ENCODE data around the gene TENM3. TPM values are rescaled to one million over a fixed set of nuclear protein-coding genes. Genes with fewer than 3 reads are reported as not detected.

Gene TENM3
- total RNA-seq, 1 experiment from 2014 or later = 34.1 TPM

DNA sequence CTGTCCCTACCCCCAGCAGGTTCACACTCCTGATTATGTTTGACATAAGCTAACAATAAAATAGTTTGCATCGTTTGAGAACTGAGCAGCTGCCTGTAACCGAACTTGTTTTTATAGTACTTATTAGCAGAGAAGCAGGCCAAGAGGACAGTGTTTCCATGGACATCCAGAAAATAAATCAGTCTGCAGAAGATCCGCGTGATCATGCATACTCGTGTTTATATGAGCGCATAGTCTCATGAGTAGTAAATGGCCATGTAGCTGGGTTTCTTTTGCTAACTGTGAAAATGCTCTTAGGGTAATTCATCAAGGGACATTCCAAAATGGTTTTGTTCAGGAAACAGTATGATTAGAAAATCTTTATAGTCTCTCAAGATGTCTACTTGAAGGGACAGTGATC, 384.8 kb downstream of the TENM3 start:
- CTCF ChIA-PET = no interaction called here
- BruUV-seq (replicated peaks) = no TSS peak
- Mint-ChIP-seq H3K27ac (ENCODE audit: low read depth, unreplicated experiment) (no peak overlapping the region), H3K4me1 (ENCODE audit: insufficient read depth, unreplicated experiment) (no peaks in the 10 kb centered on the region), H3K36me3 (ENCODE audit: insufficient read depth, unreplicated experiment) (peaks cover 6% of the 10 kb centered on the region), H3K27me3 (ENCODE audit: insufficient read depth, unreplicated experiment) (no peaks in the 10 kb centered on the region), H3K9me3 (ENCODE audit: unreplicated experiment) (no peaks in the 10 kb centered on the region), H3K4me3 (ENCODE audit: unreplicated experiment) (no peak overlapping the region)
- intact Hi-C loops (cut with micrococcal nuclease) = no loop called here
- POLR2A ChIA-PET = no interaction called here
- TF ChIP-seq, protein P1, sequence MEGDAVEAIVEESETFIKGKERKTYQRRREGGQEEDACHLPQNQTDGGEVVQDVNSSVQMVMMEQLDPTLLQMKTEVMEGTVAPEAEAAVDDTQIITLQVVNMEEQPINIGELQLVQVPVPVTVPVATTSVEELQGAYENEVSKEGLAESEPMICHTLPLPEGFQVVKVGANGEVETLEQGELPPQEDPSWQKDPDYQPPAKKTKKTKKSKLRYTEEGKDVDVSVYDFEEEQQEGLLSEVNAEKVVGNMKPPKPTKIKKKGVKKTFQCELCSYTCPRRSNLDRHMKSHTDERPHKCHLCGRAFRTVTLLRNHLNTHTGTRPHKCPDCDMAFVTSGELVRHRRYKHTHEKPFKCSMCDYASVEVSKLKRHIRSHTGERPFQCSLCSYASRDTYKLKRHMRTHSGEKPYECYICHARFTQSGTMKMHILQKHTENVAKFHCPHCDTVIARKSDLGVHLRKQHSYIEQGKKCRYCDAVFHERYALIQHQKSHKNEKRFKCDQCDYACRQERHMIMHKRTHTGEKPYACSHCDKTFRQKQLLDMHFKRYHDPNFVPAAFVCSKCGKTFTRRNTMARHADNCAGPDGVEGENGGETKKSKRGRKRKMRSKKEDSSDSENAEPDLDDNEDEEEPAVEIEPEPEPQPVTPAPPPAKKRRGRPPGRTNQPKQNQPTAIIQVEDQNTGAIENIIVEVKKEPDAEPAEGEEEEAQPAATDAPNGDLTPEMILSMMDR (IDR thresholded peaks at IDR 0.05; ENCODE audit: unreplicated experiment) = no peak
- no peak for DNase-seq (ENCODE audit: unreplicated experiment)

DNA sequence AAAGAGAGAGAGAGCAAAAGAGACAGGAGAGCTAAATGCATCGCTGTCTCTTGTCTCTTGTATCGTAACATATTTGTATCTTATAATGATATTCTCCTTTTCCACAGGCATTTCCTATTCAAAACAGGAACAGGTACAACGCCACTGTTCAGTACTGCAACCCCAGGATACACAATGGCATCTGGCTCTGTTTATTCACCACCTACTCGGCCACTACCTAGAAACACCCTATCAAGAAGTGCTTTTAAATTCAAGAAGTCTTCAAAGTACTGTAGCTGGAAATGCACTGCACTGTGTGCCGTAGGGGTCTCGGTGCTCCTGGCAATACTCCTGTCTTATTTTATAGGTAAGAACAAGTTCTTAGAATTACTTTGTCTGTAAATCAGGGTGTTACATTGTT, 385.3 kb downstream of the TENM3 start:
- intact Hi-C loops (cut with micrococcal nuclease) = no loop called here
- Mint-ChIP-seq H3K4me3 (ENCODE audit: unreplicated experiment) (no peak overlapping the region), H3K27ac (ENCODE audit: low read depth, unreplicated experiment) (no peak overlapping the region), H3K4me1 (ENCODE audit: insufficient read depth, unreplicated experiment) (no peaks in the 10 kb centered on the region), H3K36me3 (ENCODE audit: insufficient read depth, unreplicated experiment) (peaks cover 6% of the 10 kb centered on the region), H3K27me3 (ENCODE audit: insufficient read depth, unreplicated experiment) (no peaks in the 10 kb centered on the region), H3K9me3 (ENCODE audit: unreplicated experiment) (no peaks in the 10 kb centered on the region)
- DNase-seq (ENCODE audit: unreplicated experiment) = no peak
- POLR2A ChIA-PET = interaction anchor here (0.6 kb wide), 1 partner anchor 81 kb away, joined by 3 read pairs; no protein-coding TSS in a partner anchor
- no TSS peak for BruUV-seq (replicated peaks)
- TF ChIP-seq, protein P1 (IDR thresholded peaks at IDR 0.05; ENCODE audit: unreplicated experiment) = no peak
- CTCF ChIA-PET = no interaction called here

DNA sequence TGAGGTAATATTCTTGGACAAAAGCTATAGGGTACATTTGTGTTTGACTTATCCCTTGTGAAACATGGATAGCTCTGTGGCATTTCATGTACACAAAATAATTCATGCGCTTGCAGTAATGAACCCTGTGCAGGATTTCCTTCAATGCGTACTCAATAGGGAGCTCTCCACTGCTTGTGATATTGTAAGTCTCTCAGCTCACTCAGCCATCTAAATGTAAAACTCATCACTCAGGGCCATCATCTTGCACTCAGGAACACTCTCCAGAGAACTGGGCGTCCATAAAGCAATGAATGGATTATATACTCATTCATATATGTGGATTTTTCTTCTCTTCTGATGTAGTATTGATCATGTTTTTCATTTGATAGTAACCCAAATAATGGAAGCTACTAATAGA, 385.9 kb downstream of the TENM3 start:
- no TSS peak for BruUV-seq (replicated peaks)
- H3K27me3 Mint-ChIP-seq (ENCODE audit: insufficient read depth, unreplicated experiment) = no peaks in the 10 kb centered on the region
- TF ChIP-seq, protein P1 (IDR thresholded peaks at IDR 0.05; ENCODE audit: unreplicated experiment) = no peak
- no peak overlapping the region for H3K27ac Mint-ChIP-seq (ENCODE audit: low read depth, unreplicated experiment)
- no peak overlapping the region for H3K4me3 Mint-ChIP-seq (ENCODE audit: unreplicated experiment)
- H3K9me3 Mint-ChIP-seq (ENCODE audit: unreplicated experiment) = no peaks in the 10 kb centered on the region
- ChIA-PET CTCF (interaction anchor here (0.6 kb wide), 1 partner anchor 265 kb away, joined by 4 read pairs; no protein-coding TSS in a partner anchor), POLR2A (interaction anchor here (0.5 to 0.6 kb wide), 2 partner anchors 60 to 80 kb away, joined by 3 read pairs; no protein-coding TSS in a partner anchor)
- intact Hi-C loops (cut with micrococcal nuclease) = no loop called here
- H3K4me1 Mint-ChIP-seq (ENCODE audit: insufficient read depth, unreplicated experiment) = no peaks in the 10 kb centered on the region
- peaks cover 6% of the 10 kb centered on the region for H3K36me3 Mint-ChIP-seq (ENCODE audit: insufficient read depth, unreplicated experiment)
- no peak for DNase-seq (ENCODE audit: unreplicated experiment)

DNA sequence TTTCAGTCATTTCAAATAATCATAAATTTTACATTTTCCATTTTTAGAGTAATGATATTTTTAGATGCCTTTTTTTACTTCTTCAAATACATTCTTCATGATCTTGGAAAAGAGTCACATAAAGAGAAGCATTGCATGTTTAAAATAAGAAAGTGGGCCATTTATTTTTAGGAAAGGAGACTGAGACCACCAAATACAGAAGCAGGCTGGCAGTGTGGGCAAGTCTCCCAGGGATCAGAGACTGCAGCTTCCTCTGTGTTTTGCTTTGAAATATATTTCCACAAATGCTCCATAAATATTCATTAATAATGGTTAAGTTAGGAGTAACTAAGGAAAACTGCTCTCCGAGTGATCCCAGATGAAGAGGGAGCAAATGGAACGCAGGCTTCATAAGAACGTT, 397.3 kb downstream of the TENM3 start:
- intact Hi-C loops (cut with micrococcal nuclease) = no loop called here

More for the DNA sequence above, 397.3 kb downstream of the TENM3 start:
- ChIA-PET POLR2A (interaction anchor here (0.7 kb wide), 1 partner anchor 230 kb away, joined by 4 read pairs; no protein-coding TSS in a partner anchor), CTCF (interaction anchor here (1.0 kb wide), 1 partner anchor 15 kb away, joined by 3 read pairs; no protein-coding TSS in a partner anchor)
- TF ChIP-seq, protein P1 (IDR thresholded peaks at IDR 0.05; ENCODE audit: unreplicated experiment) = no peak
- peaks cover 7% of the 10 kb centered on the region for H3K9me3 Mint-ChIP-seq (ENCODE audit: unreplicated experiment)
- no peaks in the 10 kb centered on the region for H3K27me3 Mint-ChIP-seq (ENCODE audit: insufficient read depth, unreplicated experiment)
- H3K4me3 Mint-ChIP-seq (ENCODE audit: unreplicated experiment) = no peak overlapping the region
- BruUV-seq (replicated peaks) = no TSS peak
- H3K4me1 Mint-ChIP-seq (ENCODE audit: insufficient read depth, unreplicated experiment) = no peaks in the 10 kb centered on the region
- H3K27ac Mint-ChIP-seq (ENCODE audit: low read depth, unreplicated experiment) = no peak overlapping the region
- no peaks in the 10 kb centered on the region for H3K36me3 Mint-ChIP-seq (ENCODE audit: insufficient read depth, unreplicated experiment)
- DNase-seq (ENCODE audit: unreplicated experiment) = no peak
